PFSK-1 (cell line): ENCODE data around the gene LZTR1.

ENCODE experiments used
- FOXP2 ChIP-seq: optimal IDR thresholded peaks from 2 replicates; pipeline ENCODE3; 2011; ENCODE audit warnings: borderline replicate concordance, control low read depth, inconsistent platforms; ENCODE audit not compliant: insufficient read depth; ENCODE audit errors: extremely low read length, extremely low read depth
- POLR2AphosphoS5 ChIP-seq: IDR thresholded peaks from 2 replicates; pipeline ENCODE4 v1.6.1; 2012; ENCODE audit warnings: low read depth, mild to moderate bottlenecking, control low read depth, low read length, moderate library complexity
- SIN3A ChIP-seq: IDR thresholded peaks from 2 replicates; pipeline ENCODE4 v1.6.1; 2012; ENCODE audit warnings: mild to moderate bottlenecking, low read length, moderate library complexity, borderline replicate concordance; ENCODE audit not compliant: insufficient read depth
- TAF1 ChIP-seq: IDR thresholded peaks from 2 replicates; pipeline ENCODE4 v1.6.1; 2012; ENCODE audit warnings: low read length, control low read depth, borderline replicate concordance; ENCODE audit not compliant: insufficient read depth
- TF ChIP-seq, protein P1 (sequence below), 2 experiments: IDR thresholded peaks; 2 replicates each; pipeline versions ENCODE4 v1.6.1 to v1.8.0; 2011 to 2012; ENCODE audit warnings: low read depth in 2 of 2, low read length in 2 of 2, control low read depth in 1 of 2, inconsistent platforms in 1 of 2, mild to moderate bottlenecking in 1 of 2, moderate library complexity in 1 of 2; ENCODE audit not compliant: insufficient read depth in 1 of 2

DNA sequence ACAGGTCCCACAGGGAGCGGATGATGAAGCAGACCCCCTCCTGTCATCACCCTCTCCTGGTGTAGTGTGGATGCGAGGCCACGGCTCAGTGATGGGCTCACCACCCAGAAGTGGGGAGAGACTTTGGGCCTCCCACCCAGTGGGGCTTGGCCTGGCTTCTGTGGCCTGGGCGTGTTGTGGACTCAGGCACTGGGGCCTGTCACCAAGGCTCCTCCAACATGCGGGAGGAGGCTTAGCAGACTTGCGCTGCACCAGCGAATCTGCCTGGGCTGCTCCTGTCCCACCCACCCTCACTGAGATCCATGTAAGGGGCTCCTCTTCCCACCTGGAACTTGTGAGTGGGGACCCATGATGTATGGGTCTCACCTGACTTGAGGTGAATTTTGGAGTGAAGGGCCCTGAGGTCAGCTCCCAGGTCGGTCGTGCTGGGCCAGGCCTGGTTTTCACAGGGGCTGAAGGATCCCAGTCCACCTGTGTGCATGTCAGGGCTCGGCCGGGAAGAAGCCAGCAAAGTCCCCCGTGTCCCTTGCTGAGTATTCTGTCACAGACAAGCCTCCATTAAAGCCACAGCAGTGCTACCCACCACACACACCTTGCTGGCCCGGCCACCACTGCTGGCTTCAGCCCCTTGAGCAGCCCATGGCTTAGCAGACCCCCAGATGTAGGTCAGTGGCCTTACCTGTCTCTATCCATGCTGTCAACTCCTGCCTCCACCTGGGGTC lies 15.6 kb downstream of the LZTR1 start:
- TF ChIP-seq POLR2AphosphoS5 (no peak), SIN3A (no peak), TAF1 (no peak), FOXP2 (no peak)
- TF ChIP-seq, protein P1, sequence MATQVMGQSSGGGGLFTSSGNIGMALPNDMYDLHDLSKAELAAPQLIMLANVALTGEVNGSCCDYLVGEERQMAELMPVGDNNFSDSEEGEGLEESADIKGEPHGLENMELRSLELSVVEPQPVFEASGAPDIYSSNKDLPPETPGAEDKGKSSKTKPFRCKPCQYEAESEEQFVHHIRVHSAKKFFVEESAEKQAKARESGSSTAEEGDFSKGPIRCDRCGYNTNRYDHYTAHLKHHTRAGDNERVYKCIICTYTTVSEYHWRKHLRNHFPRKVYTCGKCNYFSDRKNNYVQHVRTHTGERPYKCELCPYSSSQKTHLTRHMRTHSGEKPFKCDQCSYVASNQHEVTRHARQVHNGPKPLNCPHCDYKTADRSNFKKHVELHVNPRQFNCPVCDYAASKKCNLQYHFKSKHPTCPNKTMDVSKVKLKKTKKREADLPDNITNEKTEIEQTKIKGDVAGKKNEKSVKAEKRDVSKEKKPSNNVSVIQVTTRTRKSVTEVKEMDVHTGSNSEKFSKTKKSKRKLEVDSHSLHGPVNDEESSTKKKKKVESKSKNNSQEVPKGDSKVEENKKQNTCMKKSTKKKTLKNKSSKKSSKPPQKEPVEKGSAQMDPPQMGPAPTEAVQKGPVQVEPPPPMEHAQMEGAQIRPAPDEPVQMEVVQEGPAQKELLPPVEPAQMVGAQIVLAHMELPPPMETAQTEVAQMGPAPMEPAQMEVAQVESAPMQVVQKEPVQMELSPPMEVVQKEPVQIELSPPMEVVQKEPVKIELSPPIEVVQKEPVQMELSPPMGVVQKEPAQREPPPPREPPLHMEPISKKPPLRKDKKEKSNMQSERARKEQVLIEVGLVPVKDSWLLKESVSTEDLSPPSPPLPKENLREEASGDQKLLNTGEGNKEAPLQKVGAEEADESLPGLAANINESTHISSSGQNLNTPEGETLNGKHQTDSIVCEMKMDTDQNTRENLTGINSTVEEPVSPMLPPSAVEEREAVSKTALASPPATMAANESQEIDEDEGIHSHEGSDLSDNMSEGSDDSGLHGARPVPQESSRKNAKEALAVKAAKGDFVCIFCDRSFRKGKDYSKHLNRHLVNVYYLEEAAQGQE (IDR thresholded peaks at IDR 0.05; ENCODE audit: insufficient read depth in 1 of 2, low read depth in 2 of 2, low read length in 2 of 2): no peak
